RWPE2 (cell line): ENCODE data around the gene SLAMF1.

Experiments used
- ATAC-seq: fragments of 200-7000 bp; cut with Tn5 transposase; 3 replicates; pipeline ENCODE4 v1.9.1; 2021; ENCODE audit warnings: low read depth
- DNase-seq: peaks from one replicate; pipeline ENCODE4 v3.0.0-alpha.2; 2020; ENCODE audit warnings: low spot score
- H3K27ac ChIP-seq: fragments of 450-650 bp; 2 replicates; pipeline ENCODE4 v1.5.1; 2017; ENCODE audit warnings: mild to moderate bottlenecking; ENCODE audit not compliant: poor library complexity, severe bottlenecking
- H3K27me3 ChIP-seq: fragments of 250-450 bp; sonication (Bioruptor Pico); 2 replicates; pipeline ENCODE4 v1.5.1; 2021; ENCODE audit warnings: mild to moderate bottlenecking, moderate library complexity; ENCODE audit not compliant: insufficient read depth, poor library complexity, severe bottlenecking
- H3K36me3 ChIP-seq: fragments of 250-450 bp; sonication (Bioruptor Pico); 2 replicates; pipeline ENCODE4 v1.5.1; 2020; ENCODE audit warnings: low read depth, mild to moderate bottlenecking, moderate library complexity
- H3K4me1 ChIP-seq: fragments of 250-450 bp; sonication (Bioruptor Pico); 2 replicates; pipeline ENCODE4 v1.5.1; 2021; ENCODE audit warnings: mild to moderate bottlenecking, moderate library complexity; ENCODE audit not compliant: insufficient read depth, poor library complexity, severe bottlenecking
- H3K4me3 ChIP-seq: fragments of 250-450 bp; sonication (Bioruptor Pico); 2 replicates; pipeline ENCODE4 v1.5.1; 2021; ENCODE audit warnings: mild to moderate bottlenecking, moderate library complexity; ENCODE audit not compliant: severe bottlenecking
- H3K9me3 ChIP-seq: fragments of 250-450 bp; sonication (Bioruptor Pico); 2 replicates; pipeline ENCODE4 v1.5.1; 2021; ENCODE audit warnings: mild to moderate bottlenecking, moderate library complexity; ENCODE audit not compliant: severe bottlenecking
- TF ChIP-seq, protein P1 (sequence below): fragments of 450-650 bp; IDR thresholded peaks from one replicate; pipeline ENCODE4 v1.5.1; 2017; ENCODE audit warnings: mild to moderate bottlenecking, moderate library complexity; ENCODE audit not compliant: poor library complexity, severe bottlenecking

SLAMF1 gene

DNA sequence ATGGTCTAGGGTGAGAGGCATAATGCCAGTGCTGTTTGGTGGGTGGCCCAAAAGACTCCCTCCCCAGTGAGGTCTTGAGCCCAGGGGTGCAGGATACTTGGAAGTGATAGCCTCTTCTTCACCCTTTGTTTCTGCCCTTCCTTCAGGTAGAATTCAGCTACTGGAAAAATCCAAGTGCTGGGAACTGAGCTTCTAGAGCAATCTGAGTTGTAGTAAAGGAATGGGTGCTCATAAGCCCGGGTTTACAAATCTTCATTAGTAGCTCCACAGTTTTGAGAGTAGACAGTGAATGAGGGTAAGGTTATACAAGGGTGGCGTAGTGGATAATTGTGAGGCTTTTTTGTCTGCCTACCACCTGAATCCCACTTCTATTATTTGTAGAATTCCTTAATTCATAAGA, 38.3 kb downstream of the SLAMF1 start:
- no peak overlapping the region for H3K4me3 ChIP-seq
- H3K9me3 ChIP-seq: no peaks in the 10 kb centered on the region
- TF ChIP-seq, protein P1, sequence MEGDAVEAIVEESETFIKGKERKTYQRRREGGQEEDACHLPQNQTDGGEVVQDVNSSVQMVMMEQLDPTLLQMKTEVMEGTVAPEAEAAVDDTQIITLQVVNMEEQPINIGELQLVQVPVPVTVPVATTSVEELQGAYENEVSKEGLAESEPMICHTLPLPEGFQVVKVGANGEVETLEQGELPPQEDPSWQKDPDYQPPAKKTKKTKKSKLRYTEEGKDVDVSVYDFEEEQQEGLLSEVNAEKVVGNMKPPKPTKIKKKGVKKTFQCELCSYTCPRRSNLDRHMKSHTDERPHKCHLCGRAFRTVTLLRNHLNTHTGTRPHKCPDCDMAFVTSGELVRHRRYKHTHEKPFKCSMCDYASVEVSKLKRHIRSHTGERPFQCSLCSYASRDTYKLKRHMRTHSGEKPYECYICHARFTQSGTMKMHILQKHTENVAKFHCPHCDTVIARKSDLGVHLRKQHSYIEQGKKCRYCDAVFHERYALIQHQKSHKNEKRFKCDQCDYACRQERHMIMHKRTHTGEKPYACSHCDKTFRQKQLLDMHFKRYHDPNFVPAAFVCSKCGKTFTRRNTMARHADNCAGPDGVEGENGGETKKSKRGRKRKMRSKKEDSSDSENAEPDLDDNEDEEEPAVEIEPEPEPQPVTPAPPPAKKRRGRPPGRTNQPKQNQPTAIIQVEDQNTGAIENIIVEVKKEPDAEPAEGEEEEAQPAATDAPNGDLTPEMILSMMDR: no peak
- H3K27me3 ChIP-seq: peaks cover 23% of the 10 kb centered on the region
- no peak for ATAC-seq
- H3K27ac ChIP-seq: no peak overlapping the region
- no peaks in the 10 kb centered on the region for H3K36me3 ChIP-seq
- DNase-seq: no peak
- no peaks in the 10 kb centered on the region for H3K4me1 ChIP-seq

DNA sequence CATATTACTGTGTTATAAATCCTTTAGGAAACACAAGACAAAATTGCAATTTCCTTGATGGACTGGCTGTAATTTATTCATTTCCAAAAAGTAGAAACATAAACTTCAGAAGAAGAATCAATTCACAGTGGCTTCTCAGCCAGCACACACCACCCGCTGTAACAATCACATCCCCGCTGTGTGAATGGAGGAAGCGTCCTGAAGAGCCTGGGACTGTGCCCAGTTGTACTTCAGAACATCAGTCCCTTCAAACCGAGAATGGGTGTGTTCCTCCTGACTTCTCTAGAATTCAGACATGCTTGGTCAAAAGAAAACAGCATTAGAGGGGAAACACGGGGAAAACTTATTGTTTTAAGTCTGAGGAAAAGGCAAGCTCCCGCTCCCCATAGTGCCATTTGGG, 38.8 kb downstream of the SLAMF1 start:
- Histone ChIP-seq H3K9me3 (no peaks in the 10 kb centered on the region), H3K4me3 (no peak overlapping the region), H3K27ac (no peak overlapping the region), H3K4me1 (no peaks in the 10 kb centered on the region), H3K27me3 (peaks cover 18% of the 10 kb centered on the region), H3K36me3 (no peaks in the 10 kb centered on the region)
- DNase-seq (no peak), ATAC-seq (no peak)
- TF ChIP-seq, protein P1: no peak

GRCh38 chr1:160607672-160608032, 39.2 kb downstream of the SLAMF1 start:
- DNase-seq (no peak), ATAC-seq (no peak)
- H3K4me3 ChIP-seq: no peak overlapping the region
- peaks cover 14% of the 10 kb centered on the region for H3K27me3 ChIP-seq
- no peak overlapping the region for H3K27ac ChIP-seq
- no peaks in the 10 kb centered on the region for H3K9me3 ChIP-seq
- no peaks in the 10 kb centered on the region for H3K4me1 ChIP-seq
- TF ChIP-seq, protein P1: no peak
- H3K36me3 ChIP-seq: no peaks in the 10 kb centered on the region

DNA sequence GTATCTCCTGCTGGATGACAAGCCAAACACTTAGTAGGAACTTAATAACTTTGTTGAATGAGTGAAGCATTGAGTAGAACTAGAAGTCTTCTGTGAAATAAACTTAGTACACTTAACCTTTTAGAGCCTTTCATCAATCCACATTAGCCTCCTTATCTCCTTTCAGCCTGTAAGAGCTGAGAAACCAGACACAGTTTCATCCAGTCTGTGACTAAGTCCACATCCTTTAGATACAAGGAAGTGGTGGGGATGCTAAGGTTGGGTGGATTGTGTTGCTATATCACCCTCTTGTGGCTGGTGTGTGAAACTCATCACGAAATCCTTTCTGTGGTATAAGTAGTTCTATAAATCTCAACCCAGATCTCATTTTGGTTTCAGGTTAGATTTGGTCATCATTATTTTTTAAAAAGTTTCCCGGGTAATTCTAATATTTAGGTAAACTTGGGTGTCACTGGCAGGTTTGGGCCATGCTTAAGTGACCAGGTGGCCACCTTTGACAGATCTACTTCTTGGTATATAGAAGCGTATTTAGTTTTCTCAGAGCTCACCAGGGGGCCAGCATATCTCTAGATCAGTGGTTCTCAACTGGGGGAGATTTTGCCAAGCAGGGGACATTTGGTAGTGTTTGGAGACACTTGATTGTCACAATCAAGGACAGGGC, 39.7 kb downstream of the SLAMF1 start:
- DNase-seq (no peak), ATAC-seq (peak; percentile 96)
- Histone ChIP-seq H3K27me3 (peaks cover 11% of the 10 kb centered on the region), H3K9me3 (no peaks in the 10 kb centered on the region), H3K4me3 (no peak overlapping the region), H3K27ac (no peak overlapping the region), H3K4me1 (no peaks in the 10 kb centered on the region), H3K36me3 (no peaks in the 10 kb centered on the region)
- TF ChIP-seq, protein P1: peak; percentile 83

DNA sequence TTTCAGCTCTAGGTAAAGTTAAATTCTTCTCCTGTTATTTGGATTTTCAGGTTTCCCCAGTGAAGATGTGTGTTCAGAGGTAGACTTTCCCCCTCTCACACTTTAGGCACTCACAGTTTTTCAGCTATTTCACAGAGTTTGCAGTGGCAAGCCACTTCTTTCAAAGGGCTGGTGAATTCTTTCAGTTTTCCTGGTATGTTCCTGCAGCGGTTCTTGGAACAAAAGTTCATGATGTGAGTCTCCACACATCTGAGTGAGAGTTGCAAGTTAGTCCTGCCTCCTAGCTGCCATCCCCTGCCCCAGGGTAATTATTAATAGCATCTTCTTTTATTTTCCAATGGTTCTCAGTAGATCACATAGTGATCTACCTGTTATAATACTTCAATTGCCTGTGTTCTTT, 40.2 kb downstream of the SLAMF1 start:
- Histone ChIP-seq H3K27ac (no peak overlapping the region), H3K4me3 (no peak overlapping the region), H3K36me3 (no peaks in the 10 kb centered on the region), H3K9me3 (no peaks in the 10 kb centered on the region), H3K27me3 (peaks cover 9% of the 10 kb centered on the region), H3K4me1 (no peaks in the 10 kb centered on the region)
- TF ChIP-seq, protein P1: no peak
- no peak for ATAC-seq
- no peak for DNase-seq
